ENCODE results near the gene FGF18. TPM values are rescaled to one million over a fixed set of nuclear protein-coding genes. Genes with fewer than 3 reads are reported as not detected.
"Not testable (repeated sequence)": the region's sequence is repeated elsewhere in the genome, so short reads cannot be mapped to it uniquely, and the experiment has no call there.

FGF18 gene
- total and polyA plus RNA-seq, 5 experiments from 2014 or later, result 0.38 to 0.42 TPM; not detected in 3

GRCh38 chr5:171484460-171484899 is 65.0 kb downstream of the FGF18 start:
- H3K9me3 Mint-ChIP-seq, result no peaks in the 10 kb centered on the region
- H3K27ac Mint-ChIP-seq, result peak overlapping the region in 2 of 10 donors; percentile 50 to 54
- H3K4me3 Mint-ChIP-seq, result no peak overlapping the region
- H3K4me1 Mint-ChIP-seq, result peaks cover 4 to 8% (median 6%) of the 10 kb centered on the region in 4 donors
- DNase-seq (peak in 8 of 10 donors; percentile 3 to 45 (median 36)), ATAC-seq (peak; percentile 39 to 42)
- POLR2A ChIA-PET, result interaction anchor here (0.6 kb wide), 1 partner anchor 718 kb away, joined by 3 read pairs; no protein-coding TSS in a partner anchor
- H3K36me3 Mint-ChIP-seq, result no peaks in the 10 kb centered on the region
- peaks cover 7 to 15% (median 9%) of the 10 kb centered on the region in 5 donors for H3K27me3 Mint-ChIP-seq

- no peak for DNase-seq
Measured at GRCh38 chr5:171485668-171486067, 66.2 kb downstream of the FGF18 start.

GRCh38 chr5:171486613-171487012 is 67.2 kb downstream of the FGF18 start:
- POLR2A ChIA-PET, result no interaction called here
- Mint-ChIP-seq H3K4me1 (peaks cover 0 to 4% (median 0%) of the 10 kb centered on the region in 4 donors), H3K4me3 (no peak overlapping the region), H3K9me3 (no peaks in the 10 kb centered on the region), H3K36me3 (no peaks in the 10 kb centered on the region), H3K27ac (peak overlapping the region in 1 of 10 donors; percentile 37), H3K27me3 (peaks cover 7 to 15% (median 9%) of the 10 kb centered on the region in 5 donors)
- no peak for ATAC-seq
- DNase-seq, result no peak

More at GRCh38 chr5:171485668-171486067, 66.2 kb downstream of the FGF18 start:
- POLR2A ChIA-PET, result no interaction called here
- no peaks in the 10 kb centered on the region for H3K9me3 Mint-ChIP-seq
- no peak overlapping the region for H3K4me3 Mint-ChIP-seq
- H3K36me3 Mint-ChIP-seq, result no peaks in the 10 kb centered on the region
- no peak for ATAC-seq
- peaks cover 0 to 4% (median 0%) of the 10 kb centered on the region in 4 donors for H3K4me1 Mint-ChIP-seq
- no peak overlapping the region for H3K27ac Mint-ChIP-seq
- peaks cover 7 to 15% (median 9%) of the 10 kb centered on the region in 5 donors for H3K27me3 Mint-ChIP-seq

- H3K4me3 Mint-ChIP-seq, result no peak overlapping the region
- H3K27ac Mint-ChIP-seq, result no peak overlapping the region
- peaks cover 6 to 22% (median 14%) of the 10 kb centered on the region in 5 donors for H3K27me3 Mint-ChIP-seq
- DNase-seq (no peak), ATAC-seq (no peak)
- H3K9me3 Mint-ChIP-seq, result no peaks in the 10 kb centered on the region
- H3K36me3 Mint-ChIP-seq, result no peaks in the 10 kb centered on the region
- H3K4me1 Mint-ChIP-seq, result peaks cover 0 to 5% (median 0%) of the 10 kb centered on the region in 4 donors
- POLR2A ChIA-PET, result no interaction called here
Measured at GRCh38 chr5:171488876-171489275, 69.4 kb downstream of the FGF18 start.

DNA sequence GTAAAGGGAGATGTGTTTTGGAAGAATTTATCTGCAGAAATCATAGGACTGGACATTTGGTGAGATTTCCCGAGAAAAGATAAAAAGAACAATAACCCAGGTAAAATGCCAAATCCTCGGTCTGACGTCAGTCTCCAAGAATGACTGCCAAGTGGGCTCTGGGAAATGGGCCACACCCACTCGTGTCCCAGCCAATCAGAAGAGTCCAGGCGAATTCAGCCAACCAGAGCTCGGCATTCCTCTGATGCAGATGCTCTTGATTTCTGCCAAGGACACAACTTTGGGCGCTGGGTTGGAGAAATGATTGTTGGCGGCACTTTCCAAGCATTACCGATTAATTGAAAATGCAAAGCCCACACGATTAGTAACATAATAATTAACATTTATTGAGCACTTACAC is 73.3 kb downstream of the FGF18 start:
- ATAC-seq (no peak), DNase-seq (no peak)
- peaks cover 0 to 3% (median 0%) of the 10 kb centered on the region in 4 donors for H3K4me1 Mint-ChIP-seq
- no peak overlapping the region for H3K4me3 Mint-ChIP-seq
- H3K27me3 Mint-ChIP-seq, result peaks cover 0 to 18% (median 11%) of the 10 kb centered on the region in 5 donors
- no peak overlapping the region for H3K27ac Mint-ChIP-seq
- H3K36me3 Mint-ChIP-seq, result no peaks in the 10 kb centered on the region
- POLR2A ChIA-PET, result no interaction called here
- H3K9me3 Mint-ChIP-seq, result no peaks in the 10 kb centered on the region

- peaks cover 0 to 3% (median 0%) of the 10 kb centered on the region in 4 donors for H3K4me1 Mint-ChIP-seq
- H3K27ac Mint-ChIP-seq, result no peak overlapping the region
- H3K36me3 Mint-ChIP-seq, result no peaks in the 10 kb centered on the region
- no peak for DNase-seq
- no peak for ATAC-seq
- POLR2A ChIA-PET, result no interaction called here
- H3K27me3 Mint-ChIP-seq, result peaks cover 0 to 16% (median 2%) of the 10 kb centered on the region in 5 donors
- no peak overlapping the region for H3K4me3 Mint-ChIP-seq
- H3K9me3 Mint-ChIP-seq, result no peaks in the 10 kb centered on the region
Measured at GRCh38 chr5:171493646-171494393, 74.4 kb downstream of the FGF18 start.

- no peak overlapping the region for H3K27ac Mint-ChIP-seq
Measured at GRCh38 chr5:171494452-171495121, 75.1 kb downstream of the FGF18 start.

GRCh38 chr5:171495122-171495700 is 75.8 kb downstream of the FGF18 start:
- no peak for DNase-seq
- H3K27ac Mint-ChIP-seq, result no peak overlapping the region
- H3K36me3 Mint-ChIP-seq, result no peaks in the 10 kb centered on the region
- H3K9me3 Mint-ChIP-seq, result no peaks in the 10 kb centered on the region
- H3K4me3 Mint-ChIP-seq, result no peak overlapping the region
- peaks cover 0 to 3% (median 0%) of the 10 kb centered on the region in 4 donors for H3K4me1 Mint-ChIP-seq
- POLR2A ChIA-PET, result no interaction called here
- no peak for ATAC-seq
- peaks cover 0 to 12% (median 3%) of the 10 kb centered on the region in 5 donors for H3K27me3 Mint-ChIP-seq

More at GRCh38 chr5:171494452-171495121, 75.1 kb downstream of the FGF18 start:
- Mint-ChIP-seq H3K27me3 (peaks cover 0 to 12% (median 3%) of the 10 kb centered on the region in 5 donors), H3K9me3 (no peaks in the 10 kb centered on the region), H3K4me3 (no peak overlapping the region), H3K36me3 (no peaks in the 10 kb centered on the region), H3K4me1 (peaks cover 0 to 3% (median 0%) of the 10 kb centered on the region in 4 donors)
- ATAC-seq (no peak), DNase-seq (no peak)
- POLR2A ChIA-PET, result no interaction called here

GRCh38 chr5:171496456-171496855 is 77.0 kb downstream of the FGF18 start:
- H3K9me3 Mint-ChIP-seq, result no peaks in the 10 kb centered on the region
- H3K4me1 Mint-ChIP-seq, result peaks cover 0 to 3% (median 0%) of the 10 kb centered on the region in 4 donors
- no peak for ATAC-seq
- DNase-seq, result no peak
- no peak overlapping the region for H3K27ac Mint-ChIP-seq
- POLR2A ChIA-PET, result no interaction called here
- H3K36me3 Mint-ChIP-seq, result no peaks in the 10 kb centered on the region
- no peak overlapping the region for H3K4me3 Mint-ChIP-seq
- peaks cover 0 to 12% (median 3%) of the 10 kb centered on the region in 5 donors for H3K27me3 Mint-ChIP-seq

DNA sequence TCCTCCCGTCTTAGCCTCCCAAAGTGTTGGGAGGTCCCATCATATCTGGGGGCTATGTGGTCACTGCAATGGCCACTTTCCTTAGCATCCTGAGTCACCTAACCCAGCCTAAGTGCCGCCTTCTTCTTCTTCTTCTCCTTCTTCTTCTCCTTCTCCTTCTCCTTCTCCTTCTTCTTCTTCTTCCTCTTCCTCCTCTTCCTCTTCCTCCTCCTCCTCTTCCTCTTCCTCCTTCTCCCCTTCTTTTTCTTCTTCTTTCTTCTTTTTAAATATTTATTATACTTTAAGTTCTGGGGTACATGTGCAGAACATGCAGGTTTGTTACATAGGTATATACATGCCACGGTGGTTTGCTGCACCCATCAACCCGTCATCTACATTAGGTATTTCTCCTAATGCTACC is 78.0 kb downstream of the FGF18 start:
- H3K9me3 Mint-ChIP-seq, H3K4me1 Mint-ChIP-seq, H3K36me3 Mint-ChIP-seq, ATAC-seq, H3K27ac Mint-ChIP-seq, DNase-seq, POLR2A ChIA-PET, H3K4me3 Mint-ChIP-seq: not testable (repeated sequence)
- H3K27me3 Mint-ChIP-seq, result peaks cover 0 to 12% (median 3%) of the 10 kb centered on the region in 5 donors

DNA sequence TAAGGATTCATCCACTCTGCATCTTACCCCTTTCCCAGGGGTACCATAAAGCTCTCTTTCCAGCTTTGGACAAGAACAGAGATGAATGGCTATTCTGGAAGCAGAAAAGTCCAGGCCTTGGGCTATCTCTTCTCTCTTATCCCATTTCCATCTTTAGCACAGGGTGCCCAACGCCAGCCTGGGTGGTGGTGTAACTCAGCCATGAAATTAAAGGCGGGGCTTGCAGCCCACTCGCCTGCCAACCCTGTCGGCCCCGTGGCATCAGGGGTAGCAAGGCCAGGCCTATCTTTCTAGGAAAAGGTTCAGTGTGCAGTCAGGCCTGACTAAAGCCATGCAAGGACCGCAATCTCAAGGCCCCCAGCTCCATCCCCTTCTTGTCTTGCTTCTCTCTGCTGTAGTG is 78.7 kb downstream of the FGF18 start:
- no peaks in the 10 kb centered on the region for H3K36me3 Mint-ChIP-seq
- POLR2A ChIA-PET, result no interaction called here
- ATAC-seq (no peak), DNase-seq (no peak)
- H3K9me3 Mint-ChIP-seq, result no peaks in the 10 kb centered on the region
- H3K27ac Mint-ChIP-seq, result no peak overlapping the region
- peaks cover 0 to 12% (median 3%) of the 10 kb centered on the region in 5 donors for H3K27me3 Mint-ChIP-seq
- H3K4me3 Mint-ChIP-seq, result no peak overlapping the region
- H3K4me1 Mint-ChIP-seq, result peaks cover 0 to 3% (median 0%) of the 10 kb centered on the region in 4 donors

DNA sequence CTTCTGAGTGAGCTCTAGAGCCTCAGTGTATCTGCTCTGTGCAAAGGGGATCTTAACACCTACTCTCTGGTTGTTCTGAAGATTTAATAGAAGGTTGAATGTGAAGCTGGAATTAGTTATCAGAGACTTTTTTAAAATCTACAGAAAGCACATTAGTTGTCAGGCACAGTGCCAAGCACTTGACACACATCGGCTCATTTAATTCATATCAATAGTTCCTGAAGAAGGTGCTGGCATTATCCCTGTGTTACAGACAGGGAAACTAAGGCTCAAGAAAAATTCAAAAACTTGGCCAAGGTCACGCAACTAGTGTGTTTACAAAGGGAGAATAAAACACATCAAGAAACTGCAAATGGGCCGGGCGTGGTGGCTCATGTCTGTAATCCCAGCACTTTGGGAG is 80.2 kb downstream of the FGF18 start:
- no peaks in the 10 kb centered on the region for H3K36me3 Mint-ChIP-seq
- peaks cover 0 to 6% (median 3%) of the 10 kb centered on the region in 5 donors for H3K27me3 Mint-ChIP-seq
- no peaks in the 10 kb centered on the region for H3K4me1 Mint-ChIP-seq
- H3K9me3 Mint-ChIP-seq, result no peaks in the 10 kb centered on the region
- POLR2A ChIA-PET, result no interaction called here
- ATAC-seq, result no peak
- H3K4me3 Mint-ChIP-seq, result no peak overlapping the region
- H3K27ac Mint-ChIP-seq, result no peak overlapping the region
- DNase-seq, result no peak
